Lung (tissue), 12 donors: ENCODE results near the gene ADAM22. TPM values are rescaled to one million over a fixed set of nuclear protein-coding genes. Genes with fewer than 3 reads are reported as not detected.

ENCODE experiments used
- ATAC-seq: fragments of 200-7000 bp; cut with Tn5 transposase; one replicate; pipeline ENCODE4 v1.9.1; 2020; ENCODE audit warnings: moderate number of reproducible peaks; ENCODE audit not compliant: insufficient read depth, low FRiP score
- DNase-seq, 3 donors: peaks; one replicate each; pipeline ENCODE4 v3.0.0-alpha.2; 2013 to 2017
- H3K27ac ChIP-seq, 2 donors: one replicate each; pipeline ENCODE4 v1.5.1; 2013; ENCODE audit warnings: mild to moderate bottlenecking in 2 of 2, moderate library complexity in 2 of 2, control low read depth in 1 of 2, inconsistent platforms in 1 of 2, low read depth in 1 of 2, low read length in 1 of 2
- H3K27me3 ChIP-seq, 3 donors: one replicate each; pipeline ENCODE4 v1.5.1; 2013; ENCODE audit warnings: low read length in 2 of 3; ENCODE audit not compliant: control insufficient read depth in 3 of 3, insufficient read depth in 3 of 3
- H3K36me3 ChIP-seq, 4 donors: one replicate each; pipeline ENCODE4 v1.5.1; 2013; ENCODE audit warnings: low read length in 4 of 4, mild to moderate bottlenecking in 1 of 4, moderate library complexity in 1 of 4; ENCODE audit not compliant: control insufficient read depth in 4 of 4, insufficient read depth in 4 of 4
- H3K4me1 ChIP-seq, 5 donors: one replicate each; pipeline ENCODE4 v1.5.1; 2013; ENCODE audit warnings: low read length in 5 of 5, mild to moderate bottlenecking in 2 of 5, moderate library complexity in 1 of 5; ENCODE audit not compliant: control insufficient read depth in 5 of 5, insufficient read depth in 5 of 5
- H3K4me3 ChIP-seq: one replicate; pipeline ENCODE4 v1.5.1; 2013; ENCODE audit warnings: mild to moderate bottlenecking, control low read depth, moderate library complexity
- H3K9ac ChIP-seq, 2 donors: one replicate each; pipeline ENCODE4 v1.5.1; 2013; ENCODE audit warnings: low read length in 2 of 2, control low read depth in 1 of 2; ENCODE audit not compliant: insufficient read depth in 1 of 2
- H3K9me3 ChIP-seq, 4 donors: one replicate each; pipeline ENCODE4 v1.5.1; 2013; ENCODE audit warnings: low read length in 3 of 4, mild to moderate bottlenecking in 1 of 4, moderate library complexity in 1 of 4; ENCODE audit not compliant: control insufficient read depth in 4 of 4, insufficient read depth in 3 of 4
- WGBS, 2 donors: extraction: QIAGEN DNeasy Blood & Tissue Kit; methylation state at CpG; one replicate each; pipeline ENCODE4 v1.1.7; 2013; 5-methylcytosine and 5-hydroxymethylcytosine counted together
- polyA plus RNA-seq, 2 donors: library from polyadenylated mRNA; stranded (reverse); fragments of 200-250 nt; gene quantifications; one replicate each; pipeline ENCODE4 v1.2.1, GENCODE V29; 2013
- total RNA-seq, 2 donors: library from RNA; depleted of rRNA in 1 of 2; stranded (reverse); fragments of >200 nt in 1 of 2; gene quantifications; one replicate each; pipeline ENCODE4 v1.2.1, GENCODE V29; 2014 to 2021
- TF ChIP-seq, protein P1 (sequence below): IDR thresholded peaks from 2 replicates; pipeline ENCODE4 v1.5.1; 2012; ENCODE audit warnings: mild to moderate bottlenecking; ENCODE audit errors: control extremely low read depth, extremely low read depth
- donor health status: control.
- donor health status: control.
- donor health status: Bipolar disorder and iron deficiency.
- donor health status: healthy.
- donor health status: DM: yes; HTN: yes; CAD: no.

Gene ADAM22
- total and polyA plus RNA-seq, 4 donors: 0.13 to 17.7 (median 0.97) TPM

DNA sequence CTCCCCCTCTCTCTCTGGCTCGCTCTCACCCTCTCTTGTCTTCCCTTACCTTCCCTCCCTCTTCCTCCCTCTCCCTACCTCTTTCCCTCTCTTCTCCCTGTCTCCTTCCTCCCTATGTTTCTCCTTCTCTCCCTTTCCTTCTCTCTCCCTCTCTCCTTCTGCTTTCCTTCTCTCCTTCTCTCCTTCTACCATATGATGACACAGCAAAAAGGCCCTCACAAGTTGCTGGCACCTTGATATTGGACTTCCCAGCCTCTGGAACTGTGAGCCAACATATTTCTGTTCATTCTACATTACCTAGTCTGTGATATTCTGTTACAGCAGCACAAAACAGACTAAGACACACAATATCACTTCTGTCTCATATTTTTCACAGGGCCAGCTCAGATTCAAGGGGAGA is 135.0 kb downstream of the ADAM22 start:
- Histone ChIP-seq H3K27ac (no peak overlapping the region), H3K9me3 (peaks cover 0 to 2% (median under 1%) of the 10 kb centered on the region in 4 donors), H3K27me3 (no peaks in the 10 kb centered on the region), H3K4me1 (peaks cover 0 to 28% (median 0%) of the 10 kb centered on the region in 5 donors), H3K36me3 (no peaks in the 10 kb centered on the region), H3K9ac (no peak overlapping the region), H3K4me3 (no peak overlapping the region)
- ATAC-seq (no peak), DNase-seq (no peak)
- TF ChIP-seq, protein P1, sequence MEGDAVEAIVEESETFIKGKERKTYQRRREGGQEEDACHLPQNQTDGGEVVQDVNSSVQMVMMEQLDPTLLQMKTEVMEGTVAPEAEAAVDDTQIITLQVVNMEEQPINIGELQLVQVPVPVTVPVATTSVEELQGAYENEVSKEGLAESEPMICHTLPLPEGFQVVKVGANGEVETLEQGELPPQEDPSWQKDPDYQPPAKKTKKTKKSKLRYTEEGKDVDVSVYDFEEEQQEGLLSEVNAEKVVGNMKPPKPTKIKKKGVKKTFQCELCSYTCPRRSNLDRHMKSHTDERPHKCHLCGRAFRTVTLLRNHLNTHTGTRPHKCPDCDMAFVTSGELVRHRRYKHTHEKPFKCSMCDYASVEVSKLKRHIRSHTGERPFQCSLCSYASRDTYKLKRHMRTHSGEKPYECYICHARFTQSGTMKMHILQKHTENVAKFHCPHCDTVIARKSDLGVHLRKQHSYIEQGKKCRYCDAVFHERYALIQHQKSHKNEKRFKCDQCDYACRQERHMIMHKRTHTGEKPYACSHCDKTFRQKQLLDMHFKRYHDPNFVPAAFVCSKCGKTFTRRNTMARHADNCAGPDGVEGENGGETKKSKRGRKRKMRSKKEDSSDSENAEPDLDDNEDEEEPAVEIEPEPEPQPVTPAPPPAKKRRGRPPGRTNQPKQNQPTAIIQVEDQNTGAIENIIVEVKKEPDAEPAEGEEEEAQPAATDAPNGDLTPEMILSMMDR: no peak
- 88 to 97% methylated on average over 1 of the region's 1 CpG for WGBS, 2 donors

DNA sequence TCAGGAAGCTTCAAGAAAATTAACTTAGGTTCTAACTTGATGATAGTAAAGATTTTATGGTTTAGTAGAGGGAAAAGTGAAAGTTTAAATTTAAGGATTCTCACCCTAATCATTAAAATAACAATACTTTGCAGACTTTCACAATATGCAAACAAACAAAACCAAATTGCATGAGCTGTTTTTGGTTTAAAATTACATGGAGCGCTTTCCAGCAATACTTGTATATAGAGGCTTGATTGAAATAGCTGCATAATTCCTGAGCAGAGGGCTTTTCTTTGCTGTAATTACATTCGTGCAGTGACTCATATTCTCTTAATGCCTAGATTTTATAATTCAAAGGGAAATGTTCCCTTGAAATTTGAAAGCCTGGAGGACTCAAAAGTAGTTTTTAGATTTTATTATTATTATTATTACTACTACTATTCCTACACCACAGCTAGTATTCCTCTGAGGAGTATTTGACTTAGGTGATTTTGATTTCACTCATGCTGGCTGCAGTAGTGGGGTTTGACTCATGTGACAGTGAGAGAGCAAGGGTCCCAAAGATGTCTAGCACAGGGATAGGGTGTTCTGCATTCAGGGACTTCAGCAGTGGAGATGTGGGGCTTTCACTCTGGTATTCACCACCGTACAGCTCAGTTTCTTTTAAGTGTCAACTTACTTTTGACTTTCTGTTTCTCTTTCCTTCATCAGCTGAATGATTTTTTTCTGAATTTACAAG is 138.1 kb downstream of the ADAM22 start:
- H3K9me3 ChIP-seq: peaks cover 0 to 2% (median under 1%) of the 10 kb centered on the region in 4 donors
- no peaks in the 10 kb centered on the region for H3K27me3 ChIP-seq
- no peak overlapping the region for H3K4me3 ChIP-seq
- H3K9ac ChIP-seq: peak overlapping the region in 1 of 2 donors; percentile 76
- ATAC-seq: no peak
- peaks cover 0 to 33% (median 0%) of the 10 kb centered on the region in 5 donors for H3K4me1 ChIP-seq
- WGBS, 2 donors: 55 to 61% methylated on average over 3 of the region's 3 CpGs
- H3K27ac ChIP-seq: no peak overlapping the region
- H3K36me3 ChIP-seq: no peaks in the 10 kb centered on the region
- peak in 2 of 3 donors; percentile 59 to 64 for DNase-seq
- TF ChIP-seq, protein P1: no peak

DNA sequence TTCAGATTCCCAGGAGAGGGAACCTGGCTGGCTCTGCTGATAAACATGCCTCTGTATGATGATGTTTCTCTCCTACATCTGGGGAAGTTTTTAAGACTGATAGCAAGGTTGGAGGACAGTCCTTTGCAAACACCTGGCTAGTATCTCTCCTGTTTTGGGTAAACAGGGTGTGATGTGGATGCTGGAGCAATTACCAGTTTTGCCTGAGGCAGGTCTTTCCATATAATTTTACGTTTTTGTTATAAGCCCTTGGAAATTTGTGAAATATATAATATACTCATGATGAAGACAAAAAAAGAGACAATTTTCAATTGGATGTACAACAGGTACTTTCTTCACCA is 138.6 kb downstream of the ADAM22 start:
- Histone ChIP-seq H3K27me3 (no peaks in the 10 kb centered on the region), H3K4me1 (peaks cover 0 to 33% (median 0%) of the 10 kb centered on the region in 5 donors), H3K36me3 (no peaks in the 10 kb centered on the region), H3K9me3 (peaks cover 0 to 4% (median under 1%) of the 10 kb centered on the region in 4 donors), H3K4me3 (no peak overlapping the region), H3K9ac (peak overlapping the region in 1 of 2 donors; percentile 76), H3K27ac (no peak overlapping the region)
- 92 to 94% methylated on average over 1 of the region's 1 CpG for WGBS, 2 donors
- TF ChIP-seq, protein P1: no peak
- ATAC-seq (no peak), DNase-seq (no peak)
